ENCODE results near the gene SYT9. TPM values are rescaled to one million over a fixed set of nuclear protein-coding genes. Genes with fewer than 3 reads are reported as not detected.

SYT9 gene
- total and polyA plus RNA-seq, 2 of the 8 experiments (the other 6 are each of a cell fraction or from before 2014, with no cell fraction given) = 1.5 to 2.9 TPM

GRCh38 chr11:7332962-7333361 lies 81.3 kb downstream of the SYT9 start:
- TF ChIP-seq USF2 (IDR thresholded peaks at IDR 0.05; ENCODE audit: low read length) = no peak
- TF ChIP-seq POLR2A (IDR thresholded peaks at IDR 0.05; ENCODE audit: control extremely low read depth in 1 of 2, low read depth in 2 of 2, low read length in 2 of 2) = no peak
- TF ChIP-seq SIX5 (IDR thresholded peaks at IDR 0.05; ENCODE audit: low read depth, low read length) = no peak
- no peak for TF ChIP-seq CHD1 (IDR thresholded peaks at IDR 0.05; ENCODE audit: low read depth, low read length)
- no peak for TF ChIP-seq NRF1 (IDR thresholded peaks at IDR 0.05; ENCODE audit: low read depth, low read length)
- Histone ChIP-seq H3K4me2 (ENCODE audit: insufficient read depth in 1 of 2, low read depth in 2 of 2, low read length in 2 of 2) (no peak overlapping the region), H4K20me1 (replicated peaks in 1 of 2; ENCODE audit: control insufficient read depth in 1 of 2, insufficient read depth in 2 of 2, low read length in 2 of 2) (no peaks in the 10 kb centered on the region), H2BK120ac (replicated peaks; ENCODE audit: low read depth, low read length) (no peak overlapping the region), H2BK5ac (ENCODE audit: low read depth, low read length) (no peak overlapping the region), H3K36me3 (ENCODE audit: control insufficient read depth in 2 of 4, insufficient read depth in 4 of 4, low read length in 3 of 4) (no peaks in the 10 kb centered on the region), H3K79me2 (ENCODE audit: control insufficient read depth in 1 of 2, insufficient read depth in 2 of 2, low read length in 2 of 2) (no peaks in the 10 kb centered on the region), H2BK20ac (ENCODE audit: low read length) (no peak overlapping the region), H3K23ac (ENCODE audit: insufficient read length) (no peak overlapping the region), H3K27ac (ENCODE audit: low read depth, low read length) (no peak overlapping the region), H3K56ac (replicated peaks; ENCODE audit: insufficient read length, low read depth, low read length) (no peak overlapping the region), H4K91ac (replicated peaks; ENCODE audit: insufficient read length, low read length) (no peak overlapping the region), H3K4me3 (ENCODE audit: extremely low read depth in 1 of 4, insufficient read depth in 2 of 4, low read depth in 3 of 4, low read length in 4 of 4) (no peak overlapping the region), H4K5ac (ENCODE audit: insufficient read length, low read depth, low read length) (no peak overlapping the region), H2AFZ (ENCODE audit: low read length) (no peak overlapping the region), H2BK15ac (ENCODE audit: low read length) (no peak overlapping the region), H3K4me1 (replicated peaks in 1 of 4; ENCODE audit: control insufficient read depth in 3 of 4, insufficient read depth in 4 of 4, low read length in 3 of 4) (no peaks in the 10 kb centered on the region), H2AK5ac (ENCODE audit: low read depth, low read length) (no peak overlapping the region), H3K27me3 (replicated peaks in 1 of 4; ENCODE audit: control insufficient read depth in 3 of 4, extremely low read depth in 1 of 4, insufficient read depth in 3 of 4, low read length in 3 of 4) (no peaks in the 10 kb centered on the region), H3K14ac (ENCODE audit: insufficient read length) (no peak overlapping the region), H4K8ac (ENCODE audit: extremely low read depth, insufficient read depth, low read length) (no peak overlapping the region), H3K18ac (ENCODE audit: extremely low read depth, low read length) (no peak overlapping the region), H3K23me2 (ENCODE audit: low read depth, low read length) (0 out of 2 replicates have a peak, but pooled peaks cover 1% of the 10 kb centered on the region), H3K9me3 (ENCODE audit: insufficient read depth in 2 of 2, low read depth in 1 of 2, low read length in 1 of 2) (no peaks in the 10 kb centered on the region), H3K4ac (replicated peaks; ENCODE audit: insufficient read length, low read depth, low read length) (no peak overlapping the region), H3K79me1 (ENCODE audit: low read depth, low read length) (no peaks in the 10 kb centered on the region), H3K9ac (replicated peaks in 1 of 4; ENCODE audit: extremely low read depth in 1 of 4, low read depth in 3 of 4, low read length in 3 of 4) (no peak overlapping the region), H2BK12ac (ENCODE audit: low read depth, low read length) (no peak overlapping the region)
- 88% methylated on average over 2 of the region's 2 CpGs; no CpG with 5 or more reads in 1 of the 2 experiments for WGBS, 2 experiments (ENCODE audit: extremely low coverage in 1 of 2, insufficient coverage in 1 of 2, insufficient read length in 1 of 2, insufficient replicate concordance in 2 of 2, low coverage in 1 of 2, low lambda C conversion rate in 2 of 2, missing lambda C conversion rate in 1 of 2)
- no peak for DNase-seq (ENCODE audit: low read depth in 1 of 2, low spot score in 2 of 2)
- POLR2A ChIA-PET (ENCODE audit: partially characterized antibody) = no interaction called here
- FAIRE-seq = no peak
- CTCF ChIA-PET (ENCODE audit: partially characterized antibody) = interaction anchor here (2.1 kb wide), 1 partner anchor 110 kb away, joined by 8 read pairs; no protein-coding TSS in a partner anchor

All from H1 (cell line).